ENCODE results near the gene PICK1.

DNA sequence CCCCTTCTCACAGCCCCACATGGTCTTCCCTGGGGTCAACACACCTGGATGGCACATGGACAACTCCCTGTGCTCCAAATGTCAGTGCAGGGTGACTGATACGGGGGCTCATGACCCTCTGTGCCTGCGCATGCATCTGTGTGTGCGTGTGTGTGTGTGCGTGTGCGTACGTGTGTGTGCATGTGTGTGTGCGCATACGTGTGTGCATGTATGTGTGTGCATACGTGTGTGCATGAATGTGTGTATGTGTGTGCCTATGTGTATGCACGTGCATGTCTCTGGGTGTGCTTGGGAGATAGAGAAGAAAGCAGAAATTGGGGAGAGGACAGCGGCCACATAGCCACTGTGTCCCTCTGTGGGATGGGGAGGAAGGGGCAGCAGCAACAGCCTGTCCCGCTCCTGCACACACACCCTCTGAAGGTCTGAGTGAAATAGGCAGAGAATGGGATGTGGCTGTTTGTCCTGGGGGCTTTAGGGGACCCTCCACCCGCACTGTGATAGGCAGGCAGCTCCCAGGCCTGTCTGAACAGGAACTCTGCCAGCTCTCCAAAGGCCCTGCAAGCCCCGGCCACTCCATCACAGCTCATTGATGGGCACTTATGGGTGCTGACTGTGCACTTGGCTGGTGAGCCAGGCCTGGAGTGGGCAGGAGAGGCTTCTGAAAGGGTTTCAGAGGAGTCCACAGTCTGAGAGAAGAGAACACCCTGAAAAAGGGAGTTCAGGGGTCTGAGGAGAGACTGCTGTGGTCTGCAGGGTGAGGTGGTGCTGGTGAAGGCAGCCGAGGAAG, 28.7 kb upstream of the PICK1 start:
- TF ChIP-seq CTCF (IDR thresholded peaks at IDR 0.05) (no peak), ZFX (IDR thresholded peaks at IDR 0.05; ENCODE audit: borderline replicate concordance) (no peak)

Data from 22Rv1 (cell line).